Measurements from ENCODE around the gene KIF18B.

DNA sequence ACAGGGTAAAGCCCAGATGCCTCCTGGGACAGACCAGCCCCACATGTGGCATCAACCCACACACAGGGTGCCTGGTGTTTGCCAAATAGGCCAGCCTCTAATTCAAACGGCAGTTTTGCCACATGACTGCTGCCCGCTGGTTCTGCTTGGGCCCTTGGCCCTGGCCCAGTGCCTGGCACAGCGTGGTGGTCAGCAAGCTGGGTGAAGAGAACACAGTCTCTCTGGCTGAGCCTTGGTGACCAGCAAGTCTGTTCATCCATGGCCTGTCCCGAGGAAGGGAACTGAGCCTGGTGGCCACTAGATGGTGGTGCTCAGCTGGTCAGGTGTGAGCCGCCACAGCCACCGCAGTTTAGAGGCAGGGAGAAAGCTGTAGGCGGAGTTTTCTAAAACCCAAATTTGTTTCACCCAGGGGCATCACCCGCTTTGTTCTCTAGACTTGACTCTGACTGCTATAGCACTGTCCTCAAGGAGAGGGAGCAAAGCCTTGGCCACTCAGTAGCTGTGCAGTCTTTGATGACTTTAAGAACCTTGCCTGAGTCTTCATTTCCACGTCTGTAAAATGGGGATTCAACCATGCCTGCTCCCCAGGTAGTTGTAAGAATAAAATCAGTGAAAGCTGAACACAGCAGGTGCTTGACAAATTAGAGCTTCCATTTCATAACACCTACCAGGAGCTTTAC is 27.5 kb downstream of the KIF18B start:
- no peak for TF ChIP-seq POLR2A (IDR thresholded peaks at IDR 0.05)
- TF ChIP-seq, protein P1, sequence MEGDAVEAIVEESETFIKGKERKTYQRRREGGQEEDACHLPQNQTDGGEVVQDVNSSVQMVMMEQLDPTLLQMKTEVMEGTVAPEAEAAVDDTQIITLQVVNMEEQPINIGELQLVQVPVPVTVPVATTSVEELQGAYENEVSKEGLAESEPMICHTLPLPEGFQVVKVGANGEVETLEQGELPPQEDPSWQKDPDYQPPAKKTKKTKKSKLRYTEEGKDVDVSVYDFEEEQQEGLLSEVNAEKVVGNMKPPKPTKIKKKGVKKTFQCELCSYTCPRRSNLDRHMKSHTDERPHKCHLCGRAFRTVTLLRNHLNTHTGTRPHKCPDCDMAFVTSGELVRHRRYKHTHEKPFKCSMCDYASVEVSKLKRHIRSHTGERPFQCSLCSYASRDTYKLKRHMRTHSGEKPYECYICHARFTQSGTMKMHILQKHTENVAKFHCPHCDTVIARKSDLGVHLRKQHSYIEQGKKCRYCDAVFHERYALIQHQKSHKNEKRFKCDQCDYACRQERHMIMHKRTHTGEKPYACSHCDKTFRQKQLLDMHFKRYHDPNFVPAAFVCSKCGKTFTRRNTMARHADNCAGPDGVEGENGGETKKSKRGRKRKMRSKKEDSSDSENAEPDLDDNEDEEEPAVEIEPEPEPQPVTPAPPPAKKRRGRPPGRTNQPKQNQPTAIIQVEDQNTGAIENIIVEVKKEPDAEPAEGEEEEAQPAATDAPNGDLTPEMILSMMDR (IDR thresholded peaks at IDR 0.05): peak; percentile 52 to 95 (median 84)
- TF ChIP-seq POLR2AphosphoS5 (IDR thresholded peaks at IDR 0.05): peak in 2 of 3 donors; percentile 50 to 51
